ENCODE data around the gene SLC35B3.

- TF ChIP-seq CTCF (IDR thresholded peaks at IDR 0.05), result no peak
- TF ChIP-seq ZFX (IDR thresholded peaks at IDR 0.05; ENCODE audit: borderline replicate concordance), result no peak
Observed at GRCh38 chr6:8382434-8382833, 52.9 kb downstream of the SLC35B3 start.

Data from 22Rv1 (cell line).